Epithelial cell of esophagus (primary cell): ENCODE results near the gene FZD2.

Experiments used
- DNase-seq: peaks from one replicate; pipeline ENCODE4 v3.0.0; 2010; ENCODE audit warnings: low read depth
- H3K4me3 ChIP-seq: 2 replicates; pipeline ENCODE4 v1.5.1; 2011; ENCODE audit warnings: mild to moderate bottlenecking, low read length, control low read depth
- CTCF ChIP-seq: IDR thresholded peaks from 2 replicates; pipeline ENCODE4 v1.5.1; 2011; ENCODE audit warnings: low read depth, mild to moderate bottlenecking, low read length, control low read depth, inconsistent platforms; ENCODE audit not compliant: insufficient read depth; ENCODE audit errors: missing control alignments

The FZD2 gene

GRCh38 chr17:44541884-44542581 lies 15.3 kb upstream of the FZD2 start:
- no peak for DNase-seq
- no peak for TF ChIP-seq CTCF
- H3K4me3 ChIP-seq: no peak overlapping the region

DNA sequence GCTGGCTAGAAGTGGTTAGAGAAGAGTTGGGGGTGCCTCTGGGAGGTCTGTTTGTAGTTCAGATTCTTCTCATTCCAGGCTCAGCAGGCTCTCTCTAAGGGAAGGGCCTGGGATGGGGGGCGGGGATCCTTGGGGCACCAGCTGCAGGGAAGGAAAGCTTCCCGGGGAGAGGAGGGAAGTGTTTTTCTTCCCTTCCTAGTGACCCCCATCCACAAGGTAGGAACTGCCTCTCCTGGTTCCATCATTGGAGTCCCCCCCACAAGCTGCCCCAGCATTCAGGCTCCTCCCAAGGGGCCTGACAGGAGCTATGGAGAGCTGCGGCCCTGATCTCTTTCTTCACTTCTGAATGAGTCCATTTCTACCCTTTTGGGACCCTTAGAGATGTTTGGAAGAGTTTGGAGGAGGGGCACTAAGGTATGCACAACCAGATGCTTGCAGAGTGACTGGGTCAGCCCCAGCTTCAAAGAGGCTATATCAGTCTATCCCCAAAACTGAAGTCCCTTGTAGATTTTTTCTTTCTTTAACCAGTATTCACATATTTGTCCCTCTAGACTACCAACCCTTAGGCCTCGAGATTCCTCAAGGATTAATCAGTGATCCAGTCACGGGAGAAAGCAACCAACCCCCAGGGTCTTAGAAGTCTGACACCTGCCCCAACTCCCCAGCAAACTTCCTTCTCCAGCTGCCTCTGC lies 13.9 kb upstream of the FZD2 start:
- TF ChIP-seq CTCF: no peak
- DNase-seq: peak; percentile 81
- no peak overlapping the region for H3K4me3 ChIP-seq

- no peak for DNase-seq
- H3K4me3 ChIP-seq: no peak overlapping the region
- no peak for TF ChIP-seq CTCF
These were observed 13.3 kb upstream of the FZD2 start for GRCh38 chr17:44543905-44544523.

- DNase-seq: peak; percentile 65
- H3K4me3 ChIP-seq: no peak overlapping the region
- no peak for TF ChIP-seq CTCF
These were observed 10.3 kb upstream of the FZD2 start for GRCh38 chr17:44546671-44547606.

DNA sequence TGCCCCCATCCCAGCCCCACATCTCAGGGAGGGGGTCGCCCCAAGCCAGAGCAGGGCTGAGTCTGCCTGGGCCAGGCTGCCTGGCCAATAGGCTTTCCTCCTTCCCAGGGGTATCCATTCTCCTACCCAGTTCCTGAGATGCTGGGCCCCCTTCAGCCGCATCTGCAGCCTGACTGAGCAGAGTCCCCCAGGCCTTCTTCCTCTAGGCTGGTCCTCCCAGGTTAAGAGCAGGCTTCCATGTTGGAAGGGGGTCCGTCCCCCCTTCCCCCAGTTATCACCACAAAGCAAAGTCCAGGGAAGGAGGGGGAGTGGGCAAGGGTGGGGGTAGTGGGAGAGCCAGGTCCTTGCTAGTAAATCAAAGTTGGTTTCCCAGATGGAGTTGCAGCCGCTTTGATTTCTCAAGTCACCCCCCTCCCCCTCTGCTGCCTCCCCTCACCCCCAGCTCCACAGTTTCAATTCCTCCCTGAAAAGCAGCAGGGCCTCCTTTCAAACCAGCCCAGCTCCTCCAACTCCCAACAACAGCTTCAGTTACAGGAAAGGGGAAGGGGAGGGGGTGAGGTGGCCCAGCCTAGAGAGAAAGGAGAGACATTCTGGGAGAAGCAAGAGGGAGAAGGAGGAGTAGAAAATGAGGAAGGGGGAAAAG lies 9.5 kb upstream of the FZD2 start:
- DNase-seq: no peak

More for the DNA sequence above, 9.5 kb upstream of the FZD2 start:
- TF ChIP-seq CTCF: no peak
- no peak overlapping the region for H3K4me3 ChIP-seq
